HuH-7.5 (cell line): ENCODE results near the gene ADH5.
"Not testable (repeated sequence)": the region's sequence is repeated elsewhere in the genome, so short reads cannot be mapped to it uniquely, and the experiment has no call there.

Source experiments
- DNase-seq: peaks from one replicate; pipeline ENCODE4 v3.0.0; 2011; ENCODE audit warnings: low spot score

ADH5 gene

GRCh38 chr4:99082192-99082591 is 6.4 kb downstream of the ADH5 start:
- DNase-seq: no peak

DNA sequence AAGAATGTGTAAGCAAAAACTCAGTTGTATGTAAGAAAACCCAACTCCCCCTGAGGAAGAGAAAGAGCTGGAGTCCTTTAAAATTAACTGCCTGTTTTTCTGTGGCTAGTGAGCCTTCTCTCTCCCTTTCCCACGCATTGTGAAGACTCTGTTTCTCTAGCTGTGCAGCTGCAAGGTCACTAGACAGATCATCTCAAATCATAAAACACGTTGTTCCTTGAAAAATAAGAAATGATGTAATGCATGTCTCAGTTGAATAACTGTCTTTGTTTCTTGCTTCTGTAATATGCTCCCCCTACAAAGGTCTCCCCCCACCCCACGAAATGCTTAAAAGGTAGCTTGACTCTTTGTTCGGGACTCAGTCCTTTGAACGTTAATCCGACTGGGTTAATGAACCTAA is 7.7 kb downstream of the ADH5 start:
- not testable (repeated sequence) for DNase-seq

GRCh38 chr4:99079625-99080295 is 8.8 kb downstream of the ADH5 start:
- no peak for DNase-seq

- no peak for DNase-seq
These were observed 9.5 kb downstream of the ADH5 start for GRCh38 chr4:99078931-99079624.

- DNase-seq: no peak
These were observed 10.3 kb downstream of the ADH5 start for GRCh38 chr4:99078336-99078735.

GRCh38 chr4:99077177-99077576 is 11.4 kb downstream of the ADH5 start:
- no peak for DNase-seq

- DNase-seq: no peak
These were observed 12.2 kb downstream of the ADH5 start for GRCh38 chr4:99076292-99076976.

DNA sequence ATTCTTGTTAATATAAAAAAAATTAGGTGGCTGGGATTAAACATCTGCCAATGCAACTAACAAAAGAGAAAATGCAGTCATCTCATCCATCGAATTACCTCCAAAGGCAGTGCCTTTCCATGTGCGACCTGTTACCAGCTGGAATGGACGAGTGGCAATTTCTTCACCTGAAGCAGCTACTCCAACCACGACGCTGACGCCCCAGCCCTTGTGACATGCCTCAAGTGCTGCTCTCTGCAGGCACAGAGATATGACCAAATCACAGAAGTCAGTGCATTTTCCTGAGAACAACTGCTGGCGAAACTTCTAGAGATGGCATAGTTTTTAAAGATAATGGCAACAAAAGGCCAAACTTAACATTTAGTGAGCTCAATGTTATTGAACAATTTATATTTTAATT is 13.8 kb downstream of the ADH5 start:
- DNase-seq: no peak

DNA sequence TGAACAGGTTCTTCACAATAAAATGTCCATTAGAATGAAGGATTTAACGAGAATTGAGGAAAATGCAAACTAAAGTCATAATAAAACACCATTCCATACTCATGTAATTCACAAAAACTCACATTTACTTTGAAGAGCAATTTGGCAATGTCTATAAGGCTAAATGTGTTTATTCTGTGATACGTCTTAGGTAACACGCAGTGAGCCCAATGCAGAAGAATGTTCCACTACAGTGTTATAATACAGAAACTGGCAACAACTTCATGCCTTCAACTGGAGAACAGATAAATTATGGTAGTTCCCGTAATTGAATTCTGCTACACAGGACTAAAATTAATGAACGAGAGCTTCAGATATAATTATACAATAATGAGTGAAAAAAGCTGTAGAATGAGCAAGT is 17.4 kb downstream of the ADH5 start:
- no peak for DNase-seq

- DNase-seq: no peak
These were observed 21.0 kb downstream of the ADH5 start for GRCh38 chr4:99067617-99068016.

- DNase-seq: not testable (repeated sequence)
These were observed 23.1 kb downstream of the ADH5 start for GRCh38 chr4:99065521-99065920.

- DNase-seq: no peak
These were observed 26.5 kb downstream of the ADH5 start for GRCh38 chr4:99062120-99062519.

- DNase-seq: no peak
These were observed 27.4 kb downstream of the ADH5 start for GRCh38 chr4:99061048-99061700.

DNA sequence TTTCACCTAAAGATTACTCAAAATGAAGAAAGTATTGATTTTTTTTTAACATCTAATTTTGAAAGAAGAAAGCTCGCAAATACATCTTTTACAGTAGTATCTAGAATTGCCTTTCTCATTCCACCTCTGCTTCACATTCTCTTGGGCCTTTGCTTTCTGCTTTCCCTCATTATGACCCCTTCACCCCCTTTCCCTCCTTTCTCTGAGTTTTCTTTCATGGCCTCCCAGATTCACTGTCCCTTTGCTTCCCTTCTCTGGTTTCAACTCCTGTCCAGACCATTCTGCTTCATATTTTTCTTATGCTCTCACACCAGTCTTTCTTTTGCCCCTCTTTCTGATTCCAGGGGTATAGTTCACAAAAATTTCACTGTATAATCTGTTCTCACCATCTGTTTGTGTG is 29.0 kb downstream of the ADH5 start:
- DNase-seq: no peak

- no peak for DNase-seq
These were observed 30.4 kb downstream of the ADH5 start for GRCh38 chr4:99058228-99058627.

DNA sequence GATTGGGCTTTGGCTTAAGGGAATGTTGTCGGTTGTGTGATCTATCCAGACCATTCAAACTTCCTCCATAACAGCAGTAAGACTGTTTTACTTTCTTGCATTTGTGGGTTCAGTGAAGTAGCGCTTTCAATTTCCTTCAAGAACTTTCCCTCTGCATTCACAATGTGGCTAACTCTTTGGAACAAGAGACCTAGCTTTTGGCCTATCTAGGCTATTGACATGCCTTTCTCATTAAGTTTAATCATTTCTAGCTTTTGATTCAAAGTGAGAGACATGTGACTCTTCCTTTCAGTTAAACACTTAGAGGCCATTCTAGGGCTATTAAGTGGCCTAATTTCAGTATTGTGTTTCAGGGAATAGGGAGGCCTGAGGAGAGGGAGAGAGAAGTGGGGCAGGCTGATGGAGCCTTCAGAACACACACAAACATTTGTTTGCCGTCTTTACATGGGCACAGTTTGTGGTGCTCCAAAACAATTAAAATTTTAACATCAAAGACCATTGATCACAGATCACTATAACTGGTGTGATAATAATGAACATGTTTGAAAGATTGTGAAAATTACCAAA is 34.1 kb downstream of the ADH5 start:
- no peak for DNase-seq

DNA sequence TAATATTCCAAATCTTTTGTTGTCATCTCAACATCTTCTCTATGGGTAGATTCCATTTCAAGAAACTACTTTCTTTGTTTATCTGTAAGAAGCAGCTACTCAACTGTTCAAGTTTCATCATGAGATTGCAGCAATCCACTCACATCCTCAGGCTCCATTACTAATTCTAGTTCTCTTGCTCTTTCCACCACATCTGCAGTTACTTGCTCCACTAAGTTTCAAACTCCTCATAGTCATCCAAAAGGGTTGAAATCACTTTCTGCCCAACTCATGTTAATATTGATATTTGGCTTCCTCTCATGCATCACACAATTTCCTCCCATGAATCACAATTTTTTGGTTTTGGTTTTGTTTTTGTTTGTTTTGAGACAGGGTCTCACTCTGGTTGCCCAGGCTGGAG is 35.7 kb downstream of the ADH5 start:
- no peak for DNase-seq

GRCh38 chr4:99047710-99048109 is 40.9 kb downstream of the ADH5 start:
- no peak for DNase-seq

- no peak for DNase-seq
These were observed 45.2 kb downstream of the ADH5 start for GRCh38 chr4:99043346-99043745.

- no peak for DNase-seq
These were observed 50.4 kb downstream of the ADH5 start for GRCh38 chr4:99038213-99038612.

DNA sequence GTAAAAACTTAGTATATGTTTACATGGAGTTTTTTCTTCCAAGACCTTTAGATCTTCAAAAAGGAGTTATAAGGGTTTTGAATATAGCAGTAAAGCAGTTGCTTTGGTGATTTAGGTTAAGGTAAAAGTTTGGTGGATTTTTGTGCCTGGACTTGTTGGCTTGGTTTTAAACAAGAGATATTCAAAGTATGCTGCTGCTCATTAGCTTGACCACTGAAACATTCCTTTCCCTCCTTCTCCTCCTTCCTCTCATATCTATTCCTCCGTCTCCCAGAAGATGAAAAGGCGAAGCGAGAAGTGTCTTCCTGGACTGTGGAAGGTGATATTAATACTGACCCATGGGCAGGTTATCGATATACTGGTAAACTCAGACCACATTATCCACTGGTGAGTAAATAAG is 54.6 kb downstream of the ADH5 start:
- no peak for DNase-seq

GRCh38 chr4:99029852-99030251 is 58.7 kb downstream of the ADH5 start:
- no peak for DNase-seq
